CD4-positive, alpha-beta T cell treated with Interleukin-4 for 1 hour (primary cell): Measurements from ENCODE around the gene ZFYVE1.
"Not testable (repeated sequence)": the region's sequence is repeated elsewhere in the genome, so short reads cannot be mapped to it uniquely, and the experiment has no call there.

Source experiments
- DNase-seq, 2 donors: peaks; one replicate each; pipeline ENCODE4 v3.0.0-alpha.2; 2020 to 2022

Gene ZFYVE1

GRCh38 chr14:73003681-73004080 lies 23.2 kb downstream of the ZFYVE1 start:
- DNase-seq: no peak

DNA sequence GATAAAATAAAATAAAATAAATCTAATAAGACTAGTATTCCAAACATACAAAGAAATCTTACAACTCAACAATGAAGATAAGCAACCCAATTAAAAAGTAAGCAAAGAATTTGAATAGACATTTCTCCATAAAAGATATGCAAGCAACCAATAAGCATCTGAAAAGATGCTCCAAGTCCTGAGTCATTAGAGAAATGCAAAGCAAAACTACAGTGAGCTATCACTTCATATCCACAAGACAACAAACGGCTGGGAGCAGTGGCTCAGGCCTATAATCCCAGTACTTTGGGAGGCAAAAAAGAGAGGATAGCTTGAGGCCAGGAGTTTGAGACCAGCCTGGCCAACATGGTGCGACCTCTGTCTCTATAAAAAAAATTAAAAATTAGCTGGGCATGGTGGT lies 26.8 kb downstream of the ZFYVE1 start:
- DNase-seq: no peak

- no peak for DNase-seq
Observed at GRCh38 chr14:72999316-72999715, 27.6 kb downstream of the ZFYVE1 start.

- no peak for DNase-seq
Observed at GRCh38 chr14:72998252-72998903, 28.5 kb downstream of the ZFYVE1 start.

DNA sequence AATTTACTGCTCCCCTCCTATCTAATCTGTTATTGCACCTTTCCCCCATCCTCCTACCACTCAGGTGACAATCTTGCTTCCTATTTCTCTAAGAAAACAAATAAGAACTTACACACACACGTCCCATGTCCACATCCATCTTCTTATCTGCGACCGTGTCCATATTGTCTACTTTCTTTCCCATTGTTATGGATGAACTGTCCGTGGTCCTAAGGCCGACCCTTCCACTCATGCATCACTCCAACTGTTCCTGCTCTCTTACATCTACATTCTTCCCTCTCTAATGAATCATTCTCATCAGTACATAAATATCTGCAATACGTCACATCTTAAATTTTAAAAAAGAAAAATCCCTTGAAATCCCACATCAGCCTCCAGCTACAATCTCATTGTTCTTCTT lies 30.0 kb downstream of the ZFYVE1 start:
- no peak for DNase-seq

DNA sequence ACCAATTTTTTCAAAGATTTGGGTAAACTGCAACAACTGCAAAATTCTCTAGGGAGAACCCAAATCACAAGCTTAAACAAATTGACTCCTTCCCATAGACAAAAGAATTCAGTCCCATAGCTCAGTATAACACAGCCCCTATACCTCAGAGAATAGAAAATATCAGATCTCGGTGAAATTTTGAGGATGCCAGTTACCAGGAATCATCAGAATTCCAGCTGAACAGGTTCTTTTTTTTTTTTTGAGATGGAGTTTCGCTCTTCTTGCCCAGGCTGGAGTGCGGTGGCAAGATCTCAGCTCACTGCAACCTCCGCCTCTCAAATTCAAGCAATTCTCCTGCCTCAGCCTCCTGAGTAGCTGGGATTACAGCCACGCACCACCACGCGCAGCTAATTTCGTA lies 36.7 kb downstream of the ZFYVE1 start:
- no peak for DNase-seq

GRCh38 chr14:72986857-72987256 lies 40.0 kb downstream of the ZFYVE1 start:
- DNase-seq: no peak

- no peak for DNase-seq
Observed at GRCh38 chr14:72986214-72986613, 40.7 kb downstream of the ZFYVE1 start.

GRCh38 chr14:72982146-72982708 lies 44.7 kb downstream of the ZFYVE1 start:
- DNase-seq: no peak

- DNase-seq: no peak
Observed at GRCh38 chr14:72980863-72981262, 46.0 kb downstream of the ZFYVE1 start.

- DNase-seq: no peak
Observed at GRCh38 chr14:72978856-72979255, 48.0 kb downstream of the ZFYVE1 start.

- no peak for DNase-seq
Observed at GRCh38 chr14:72975770-72976169, 51.1 kb downstream of the ZFYVE1 start.

DNA sequence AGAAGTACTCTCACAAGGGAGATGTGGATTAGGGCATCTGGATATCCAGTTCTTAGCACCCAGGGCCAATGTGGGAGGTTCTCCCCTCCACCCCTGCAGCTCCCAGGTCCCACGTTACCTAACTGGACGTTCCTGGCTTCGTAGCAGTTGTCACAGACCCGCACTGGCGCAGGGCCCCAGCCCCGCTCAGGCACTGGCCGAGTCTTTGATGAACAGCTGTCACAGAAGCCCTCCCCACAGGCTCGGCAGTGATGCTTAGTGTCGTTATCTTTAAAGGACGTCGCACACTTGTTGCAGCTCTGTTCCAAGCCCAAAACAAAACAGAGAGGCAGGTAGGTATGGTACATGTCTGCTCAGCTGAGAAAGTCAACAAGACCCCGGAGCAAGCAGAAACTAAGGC lies 52.2 kb downstream of the ZFYVE1 start:
- no peak for DNase-seq

DNA sequence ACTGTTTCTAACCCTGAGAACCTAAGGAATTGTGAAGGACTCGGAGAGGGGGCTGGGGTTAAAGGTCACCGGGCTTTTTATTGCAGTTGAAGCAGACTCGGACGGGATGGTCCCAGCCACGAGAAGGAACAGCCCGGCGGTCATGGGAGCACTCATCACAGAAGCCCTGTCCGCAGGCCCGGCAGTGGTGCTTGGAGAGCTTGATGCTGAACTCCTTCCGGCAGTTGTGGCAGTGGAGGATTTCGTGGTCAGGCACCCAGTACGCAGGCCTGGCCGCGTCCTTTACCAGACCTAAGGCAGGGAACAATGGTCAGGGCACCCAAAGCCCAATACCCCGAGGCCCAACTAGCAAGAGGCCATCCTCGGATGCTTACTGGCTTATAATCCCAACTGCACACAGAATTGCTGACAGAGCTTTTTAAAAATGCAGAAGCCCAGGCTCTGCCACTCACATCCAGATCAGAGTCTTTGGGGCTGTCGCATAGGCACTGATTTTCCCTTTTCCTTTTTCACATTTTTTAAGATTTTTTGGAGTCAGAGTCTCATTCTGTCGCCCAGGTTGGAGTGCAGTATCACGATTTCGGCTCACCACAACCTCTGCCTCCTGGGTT lies 56.0 kb downstream of the ZFYVE1 start:
- no peak for DNase-seq

DNA sequence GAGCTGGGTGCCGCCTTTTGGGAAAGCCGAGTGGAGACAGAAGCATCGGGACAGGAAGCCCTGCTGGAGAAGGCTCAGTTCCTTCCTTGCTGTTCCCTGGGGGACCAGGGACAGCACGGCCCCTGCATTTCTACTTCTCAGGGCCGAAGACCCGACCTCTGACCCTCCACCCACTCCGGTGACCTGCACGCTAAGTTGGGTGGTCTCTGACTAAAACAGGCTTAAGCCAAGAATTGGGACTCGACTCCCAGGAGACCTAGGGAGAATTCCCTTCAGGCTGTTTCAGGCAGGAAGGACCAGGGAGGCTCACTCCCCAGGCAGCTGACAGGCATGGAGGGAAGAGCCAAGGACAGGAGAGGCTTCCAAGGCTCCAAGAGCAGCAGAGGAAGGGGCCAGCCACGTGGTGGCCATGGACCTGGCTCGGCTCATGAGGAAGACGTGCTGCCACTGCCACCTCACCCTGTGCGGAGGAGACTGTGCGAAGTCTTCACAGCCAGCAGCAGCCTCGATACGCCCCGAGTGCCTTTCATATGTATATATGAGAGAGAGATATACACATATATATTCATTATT lies 56.8 kb downstream of the ZFYVE1 start:
- DNase-seq: no peak

DNA sequence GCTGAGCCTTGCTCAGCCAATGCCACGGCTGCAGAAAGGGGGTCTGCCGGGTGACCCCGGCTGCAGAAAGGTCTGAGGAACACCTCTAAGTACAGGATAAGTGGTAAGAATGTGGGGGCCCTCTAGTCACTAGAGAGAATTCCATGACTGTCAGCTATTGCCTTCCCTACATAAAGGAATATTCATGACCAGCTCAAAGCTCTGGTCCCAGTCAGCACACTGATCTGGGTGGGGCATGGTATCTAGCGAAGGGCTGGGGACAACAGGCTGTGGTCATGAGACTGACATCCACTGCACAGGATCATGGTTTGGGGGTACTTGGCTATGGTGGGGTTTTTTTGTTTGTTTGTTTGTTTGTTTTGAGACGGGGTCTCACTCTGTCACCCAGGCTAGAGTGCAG lies 58.6 kb downstream of the ZFYVE1 start:
- DNase-seq: no peak

DNA sequence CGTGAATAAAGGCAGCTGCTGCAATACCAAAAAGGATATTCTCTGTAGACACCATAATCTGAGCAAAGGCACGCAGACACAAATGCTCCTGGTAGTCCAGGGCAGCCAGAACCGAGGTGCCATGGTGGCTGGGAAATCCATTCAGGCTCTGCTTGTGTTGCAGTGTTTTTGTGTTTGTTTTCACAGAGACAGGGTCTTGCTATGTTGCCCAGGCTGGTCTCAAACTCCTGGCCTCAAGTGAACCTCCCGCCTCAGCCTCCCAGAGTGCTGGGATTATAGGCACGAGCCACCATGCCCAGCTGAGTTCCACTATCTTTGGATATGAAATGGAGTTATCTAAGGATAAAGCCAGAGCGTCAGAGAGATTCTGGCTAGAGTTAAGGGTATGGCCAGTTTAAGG lies 60.9 kb downstream of the ZFYVE1 start:
- no peak for DNase-seq

DNA sequence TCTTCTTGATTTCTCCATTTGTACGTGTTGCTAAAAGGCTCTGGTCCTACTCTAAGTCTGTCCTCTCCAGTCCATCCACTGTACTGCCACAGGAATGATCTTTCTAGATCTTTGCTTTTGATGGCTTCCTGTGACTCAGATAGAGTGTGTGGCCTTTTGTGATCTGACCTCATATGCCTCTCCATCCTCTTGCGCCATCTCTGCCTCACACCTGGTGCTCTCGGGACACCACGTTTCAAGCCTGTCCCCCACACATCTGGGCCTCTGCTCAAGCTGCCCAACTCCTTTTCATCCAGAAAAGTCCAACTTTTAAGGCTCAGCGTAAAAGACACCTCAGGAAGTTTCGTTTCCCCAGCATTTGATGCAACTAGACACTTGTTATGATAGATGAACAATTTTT lies 61.7 kb downstream of the ZFYVE1 start:
- DNase-seq: no peak

- no peak for DNase-seq
Observed at GRCh38 chr14:72962829-72963312, 64.0 kb downstream of the ZFYVE1 start.

DNA sequence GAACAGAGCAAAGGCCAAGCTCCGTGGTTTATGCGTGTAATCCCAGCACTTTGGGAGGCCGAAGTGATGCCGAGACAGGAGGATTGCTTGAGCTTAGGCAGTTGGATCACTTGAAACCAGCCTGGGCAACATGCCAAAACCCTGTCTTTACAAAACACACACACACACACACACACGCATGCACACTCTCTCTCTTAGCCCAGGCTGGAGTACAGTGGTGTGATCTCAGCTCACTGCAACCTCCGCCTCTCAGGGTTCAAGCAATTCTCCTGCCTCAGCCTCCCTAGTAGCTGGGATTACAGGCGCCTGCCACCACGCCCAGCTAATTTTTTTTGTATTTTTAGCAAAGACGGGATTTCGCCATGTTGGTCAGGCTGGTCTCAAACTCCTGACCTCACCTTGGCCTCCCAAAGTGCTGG lies 64.6 kb downstream of the ZFYVE1 start:
- not testable (repeated sequence) for DNase-seq

DNA sequence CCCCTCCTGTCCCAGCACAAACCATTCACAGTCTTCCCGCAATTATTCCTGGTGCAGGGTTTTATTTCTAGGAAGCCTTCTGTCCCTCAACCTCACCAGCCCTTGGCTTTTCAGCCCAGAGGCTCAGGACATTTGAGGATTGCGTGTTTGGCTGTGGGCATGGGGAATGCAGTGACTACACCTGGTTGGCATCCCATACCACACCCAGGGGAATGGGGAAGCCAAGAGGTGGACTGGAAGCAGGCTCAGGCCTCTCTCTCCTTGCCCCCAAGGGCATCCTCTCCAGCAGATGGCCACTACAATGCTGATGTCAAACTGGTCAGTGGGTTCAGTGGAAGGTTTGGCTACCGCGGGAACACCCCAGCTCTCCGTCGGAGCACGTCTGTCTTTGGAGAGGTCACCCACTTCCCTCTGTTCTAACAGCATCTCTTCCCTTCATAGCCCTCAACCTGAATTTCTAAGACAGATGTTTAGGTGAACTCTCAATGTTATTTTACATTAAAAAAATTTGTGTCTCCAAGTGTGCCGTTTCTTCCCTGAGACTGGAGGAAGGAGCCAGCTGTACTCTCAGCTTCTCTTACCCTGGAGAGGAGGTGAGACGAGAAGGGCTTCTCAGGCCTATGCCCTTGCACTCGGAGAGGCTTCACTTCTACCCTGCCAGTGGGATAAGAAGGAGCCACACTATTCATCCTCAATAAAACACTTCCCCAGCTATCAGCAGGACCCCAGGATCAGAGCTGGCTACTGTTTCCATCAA lies 65.1 kb downstream of the ZFYVE1 start:
- DNase-seq: no peak

GRCh38 chr14:72961016-72961415 lies 65.9 kb downstream of the ZFYVE1 start:
- DNase-seq: not testable (repeated sequence)

GRCh38 chr14:72958548-72958947 lies 68.4 kb downstream of the ZFYVE1 start:
- no peak for DNase-seq
